GM12865 (cell line): ENCODE measurements around the gene VAMP8.

Experiments
- DNase-seq: peaks from one replicate; pipeline ENCODE4 v3.0.0; 2010; ENCODE audit warnings: low read depth
- H3K4me3 ChIP-seq: 2 replicates; pipeline ENCODE4 v1.5.1; 2011; ENCODE audit warnings: mild to moderate bottlenecking, low read depth, low read length, control low read depth
- TF ChIP-seq, protein P1 (sequence below): IDR thresholded peaks from 2 replicates; pipeline ENCODE4 v1.5.1; 2011; ENCODE audit warnings: low read length, control low read depth, low read depth, inconsistent platforms; ENCODE audit not compliant: insufficient read depth; ENCODE audit errors: missing control alignments

VAMP8 gene

DNA sequence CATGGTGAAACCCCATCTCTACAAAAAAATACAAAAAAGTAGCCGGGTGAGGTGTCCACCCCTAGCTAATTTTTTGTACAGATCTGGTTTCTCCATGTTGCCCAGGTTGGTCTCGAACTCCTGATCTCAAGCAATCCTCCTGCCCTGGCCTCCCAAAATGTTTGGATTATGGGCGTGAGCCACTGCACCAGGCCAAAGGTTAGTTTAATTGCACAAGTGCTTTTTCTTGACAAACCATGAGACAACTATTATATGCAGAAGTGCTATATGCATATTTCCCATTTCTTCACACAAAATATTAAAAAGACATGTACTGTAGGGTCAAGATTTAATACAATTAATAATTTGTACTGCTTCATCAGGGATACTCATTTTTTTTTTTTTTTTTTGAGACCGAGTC lies 11.1 kb upstream of the VAMP8 start:
- no peak for DNase-seq
- no peak overlapping the region for H3K4me3 ChIP-seq
- TF ChIP-seq, protein P1, sequence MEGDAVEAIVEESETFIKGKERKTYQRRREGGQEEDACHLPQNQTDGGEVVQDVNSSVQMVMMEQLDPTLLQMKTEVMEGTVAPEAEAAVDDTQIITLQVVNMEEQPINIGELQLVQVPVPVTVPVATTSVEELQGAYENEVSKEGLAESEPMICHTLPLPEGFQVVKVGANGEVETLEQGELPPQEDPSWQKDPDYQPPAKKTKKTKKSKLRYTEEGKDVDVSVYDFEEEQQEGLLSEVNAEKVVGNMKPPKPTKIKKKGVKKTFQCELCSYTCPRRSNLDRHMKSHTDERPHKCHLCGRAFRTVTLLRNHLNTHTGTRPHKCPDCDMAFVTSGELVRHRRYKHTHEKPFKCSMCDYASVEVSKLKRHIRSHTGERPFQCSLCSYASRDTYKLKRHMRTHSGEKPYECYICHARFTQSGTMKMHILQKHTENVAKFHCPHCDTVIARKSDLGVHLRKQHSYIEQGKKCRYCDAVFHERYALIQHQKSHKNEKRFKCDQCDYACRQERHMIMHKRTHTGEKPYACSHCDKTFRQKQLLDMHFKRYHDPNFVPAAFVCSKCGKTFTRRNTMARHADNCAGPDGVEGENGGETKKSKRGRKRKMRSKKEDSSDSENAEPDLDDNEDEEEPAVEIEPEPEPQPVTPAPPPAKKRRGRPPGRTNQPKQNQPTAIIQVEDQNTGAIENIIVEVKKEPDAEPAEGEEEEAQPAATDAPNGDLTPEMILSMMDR: no peak

DNA sequence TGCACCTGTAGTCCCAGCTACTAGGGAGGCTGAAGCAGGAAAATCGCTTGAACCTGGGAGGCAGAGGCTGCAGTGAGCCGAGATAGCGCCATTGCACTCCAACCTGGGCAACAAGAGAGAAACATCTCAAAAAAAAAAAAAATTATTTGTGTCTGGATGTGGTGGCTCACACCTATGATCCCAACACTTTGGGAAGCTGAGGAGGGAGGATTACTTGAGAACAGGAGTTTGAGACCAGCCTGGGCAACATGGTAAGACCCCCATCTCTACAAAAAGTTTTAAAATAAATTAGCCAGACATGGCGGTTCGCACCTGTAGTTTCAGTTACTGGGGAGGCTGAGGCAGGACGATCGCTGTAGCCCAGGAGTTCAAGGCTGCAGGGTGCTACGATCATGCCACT lies 1.6 kb upstream of the VAMP8 start:
- H3K4me3 ChIP-seq: no peak overlapping the region
- TF ChIP-seq, protein P1: no peak
- DNase-seq: no peak

DNA sequence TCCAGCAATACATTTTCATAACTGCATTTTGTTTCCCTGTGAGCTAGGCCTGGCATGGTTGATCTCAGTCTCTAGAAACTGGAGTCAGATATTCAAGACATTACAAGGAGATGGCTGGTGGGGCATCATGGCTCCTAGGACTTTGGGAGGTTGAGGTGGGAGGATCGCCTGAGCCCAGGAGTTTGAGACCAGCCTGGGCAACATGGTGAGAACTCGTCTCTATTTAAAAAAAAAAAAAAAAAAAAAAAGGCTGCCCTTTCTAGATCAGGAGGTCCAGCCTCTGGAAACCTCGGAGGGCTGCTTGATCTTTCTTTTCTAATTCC lies 362 bp upstream of the VAMP8 start:
- H3K4me3 ChIP-seq: peak overlapping the region; percentile 83
- TF ChIP-seq, protein P1: no peak
- DNase-seq: no peak

DNA sequence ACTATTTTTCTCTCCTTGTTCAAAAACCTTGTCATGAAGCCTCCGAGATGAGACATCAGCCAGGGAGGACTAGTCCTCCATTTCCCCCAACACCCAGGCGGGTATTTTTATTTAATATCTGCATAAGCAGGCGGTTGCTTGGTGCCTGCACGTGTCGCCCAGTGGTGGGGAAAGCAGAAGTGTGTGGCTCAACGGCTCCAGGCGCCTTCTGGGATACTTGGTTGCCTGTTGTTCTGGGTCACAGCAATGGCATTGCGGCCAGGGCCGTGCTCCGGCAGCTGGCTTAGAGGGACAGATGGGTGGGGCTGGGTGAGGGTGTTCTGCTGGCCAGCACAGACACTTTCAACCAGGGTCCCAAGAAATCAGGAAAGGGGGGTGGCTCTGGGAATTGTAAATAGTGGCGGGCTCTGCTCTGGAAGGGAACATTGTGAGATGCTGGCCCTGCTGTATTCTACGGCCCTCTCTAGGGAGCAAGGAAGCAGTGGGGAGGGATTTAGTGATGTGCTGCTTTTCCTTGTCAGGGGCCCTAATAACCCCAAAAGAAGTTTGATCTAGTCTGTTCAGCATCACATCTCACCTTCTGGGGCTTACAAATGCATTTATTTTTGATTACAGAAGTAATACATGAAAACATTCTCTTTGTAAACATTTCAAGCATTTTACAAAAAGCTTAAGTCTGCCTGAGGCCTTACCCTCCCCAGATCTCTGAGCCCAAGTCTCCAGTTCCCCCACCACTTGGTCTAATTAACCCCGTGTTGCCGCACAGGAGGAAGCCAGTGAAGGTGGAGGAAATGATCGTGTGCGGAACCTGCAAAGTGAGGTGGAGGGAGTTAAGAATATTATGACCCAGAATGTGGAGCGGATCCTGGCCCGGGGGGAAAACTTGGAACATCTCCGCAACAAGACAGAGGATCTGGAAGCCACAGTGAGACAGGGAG lies 1.1 kb downstream of the VAMP8 start:
- H3K4me3 ChIP-seq: peak overlapping the region; percentile 83
- TF ChIP-seq, protein P1: no peak
- peak; percentile 58 for DNase-seq

DNA sequence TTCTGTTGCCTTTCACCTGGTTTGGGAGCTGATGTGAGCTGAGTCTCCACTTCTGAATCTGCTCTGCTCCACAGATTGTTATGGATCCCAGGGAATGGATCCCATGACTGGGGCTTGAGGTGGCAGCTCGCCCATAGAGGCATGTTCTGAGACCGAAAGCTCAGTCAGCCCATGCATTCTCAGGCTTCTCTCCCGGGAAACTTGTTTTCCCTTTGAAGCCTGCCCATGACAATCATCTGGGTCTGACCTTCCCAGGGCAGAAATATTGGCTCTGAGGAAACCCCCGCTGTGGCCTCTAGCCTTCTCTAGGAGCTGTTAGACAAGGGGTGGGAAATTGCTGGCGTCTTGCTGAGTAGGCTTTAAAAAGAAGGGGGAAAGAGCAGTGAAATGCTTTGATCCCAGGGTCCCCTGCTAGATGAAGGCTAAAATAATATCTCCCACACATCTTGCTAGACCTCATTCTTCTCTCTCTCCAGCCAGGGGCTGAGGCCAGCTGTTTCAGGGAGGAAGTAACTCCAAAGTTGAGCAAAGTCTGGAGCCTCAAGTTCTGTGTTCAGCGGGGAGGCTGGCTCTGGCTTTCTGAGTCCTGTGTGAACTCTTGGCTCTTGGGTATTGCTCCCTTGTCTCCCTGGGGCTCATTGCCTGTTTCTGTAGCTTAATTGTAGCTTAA lies 2.0 kb downstream of the VAMP8 start:
- TF ChIP-seq, protein P1: no peak
- no peak for DNase-seq
- H3K4me3 ChIP-seq: peak overlapping the region; percentile 83

DNA sequence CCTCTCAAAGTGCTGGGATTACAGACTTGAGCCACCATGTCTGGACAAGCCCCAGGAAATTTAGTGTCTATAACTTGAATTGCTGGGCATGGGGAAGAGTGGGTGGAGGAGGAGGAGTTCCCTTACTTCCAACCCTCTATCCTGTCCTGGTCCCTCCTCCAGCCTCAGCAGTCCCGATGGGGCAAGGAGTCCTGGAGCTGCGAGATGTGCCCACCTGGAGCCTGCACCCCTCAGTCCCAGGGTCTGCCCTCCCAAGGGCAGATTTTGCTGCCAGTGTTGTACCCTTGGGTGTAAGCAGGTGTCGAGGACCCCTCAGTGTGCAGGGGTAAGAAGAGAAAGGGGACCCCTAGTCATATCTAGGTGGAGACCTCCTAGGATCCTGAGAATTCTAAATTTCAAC lies 2.8 kb downstream of the VAMP8 start:
- TF ChIP-seq, protein P1: no peak
- DNase-seq: no peak
- no peak overlapping the region for H3K4me3 ChIP-seq
